Activated T-helper 9 cell treated with anti-CD3 and anti-CD28 coated beads, Interleukin-2, amount 50 U/mL, for 16 hours (primary cell): ENCODE results near the gene ARFIP1.
"Not testable (repeated sequence)": the region's sequence is repeated elsewhere in the genome, so short reads cannot be mapped to it uniquely, and the experiment has no call there.

Experiments
- DNase-seq: peaks from one replicate; pipeline ENCODE4 v3.0.0-alpha.2; 2020; ENCODE audit warnings: low read depth

Gene ARFIP1

DNA sequence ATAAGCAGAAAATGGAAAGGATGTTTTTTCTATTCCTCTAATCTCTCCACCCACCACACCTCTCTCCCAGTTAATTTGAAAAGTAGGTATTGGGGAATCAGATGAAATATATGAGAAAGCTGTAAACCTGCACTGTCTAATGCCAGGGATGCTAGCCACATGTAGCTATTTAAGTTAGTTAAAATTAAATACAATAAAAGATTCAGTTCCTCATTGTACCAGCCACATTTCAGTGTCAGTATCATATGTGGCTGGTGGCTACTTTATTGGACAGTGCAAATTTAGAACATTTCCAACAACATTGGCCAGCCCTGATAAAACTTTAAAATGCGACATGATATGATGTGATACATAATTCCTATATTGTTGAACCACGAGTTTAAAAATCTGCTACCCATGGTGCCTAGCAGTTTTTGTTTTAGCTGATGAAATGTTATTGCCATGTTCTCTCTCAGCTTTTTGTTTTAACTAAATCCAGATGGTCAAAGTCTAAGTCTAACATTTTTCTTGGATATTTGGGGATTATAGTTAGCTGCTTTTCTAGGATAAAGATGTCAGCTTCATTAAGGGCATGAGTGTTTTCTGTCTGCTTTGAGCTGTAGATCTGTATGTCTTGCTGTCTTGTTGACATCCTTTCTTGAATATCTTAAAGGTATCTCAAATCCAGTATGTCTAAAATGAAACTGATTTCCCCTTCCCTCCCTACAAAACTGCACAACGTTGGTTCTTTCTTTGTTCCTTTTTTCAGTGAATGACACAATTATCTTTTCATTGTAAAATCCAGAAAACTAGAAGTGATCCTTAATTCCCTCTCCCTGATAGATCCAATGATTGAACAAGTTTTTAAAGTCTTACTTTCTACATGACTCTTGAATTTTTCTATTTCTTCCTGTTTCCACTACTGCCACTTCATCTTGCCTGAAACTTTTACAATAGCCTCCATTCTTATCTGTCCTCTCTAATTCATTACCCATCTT, 6.2 kb downstream of the ARFIP1 start:
- DNase-seq: no peak

- no peak for DNase-seq
These were observed 6.9 kb downstream of the ARFIP1 start for GRCh38 chr4:152786627-152787026.

GRCh38 chr4:152795891-152796290, 16.1 kb downstream of the ARFIP1 start:
- DNase-seq: no peak

DNA sequence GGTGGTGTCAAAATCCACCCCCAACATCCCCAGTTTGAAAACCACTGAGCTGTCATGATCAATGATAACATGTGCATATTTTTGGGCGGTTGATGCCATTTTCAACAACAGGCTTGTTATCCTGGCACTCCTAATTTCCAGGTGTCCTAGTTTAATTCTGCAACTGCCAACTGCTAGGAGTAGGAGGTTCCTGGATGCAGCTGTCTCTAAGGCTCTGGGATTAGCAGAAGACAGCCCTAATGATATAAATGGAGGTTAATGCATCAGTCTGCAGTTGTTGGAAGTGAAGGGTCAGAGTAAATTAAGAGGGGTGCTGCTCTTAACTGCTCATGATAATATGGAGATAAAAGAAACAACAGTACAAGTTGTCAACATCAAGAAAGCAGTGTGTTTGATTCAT, 23.8 kb downstream of the ARFIP1 start:
- no peak for DNase-seq

DNA sequence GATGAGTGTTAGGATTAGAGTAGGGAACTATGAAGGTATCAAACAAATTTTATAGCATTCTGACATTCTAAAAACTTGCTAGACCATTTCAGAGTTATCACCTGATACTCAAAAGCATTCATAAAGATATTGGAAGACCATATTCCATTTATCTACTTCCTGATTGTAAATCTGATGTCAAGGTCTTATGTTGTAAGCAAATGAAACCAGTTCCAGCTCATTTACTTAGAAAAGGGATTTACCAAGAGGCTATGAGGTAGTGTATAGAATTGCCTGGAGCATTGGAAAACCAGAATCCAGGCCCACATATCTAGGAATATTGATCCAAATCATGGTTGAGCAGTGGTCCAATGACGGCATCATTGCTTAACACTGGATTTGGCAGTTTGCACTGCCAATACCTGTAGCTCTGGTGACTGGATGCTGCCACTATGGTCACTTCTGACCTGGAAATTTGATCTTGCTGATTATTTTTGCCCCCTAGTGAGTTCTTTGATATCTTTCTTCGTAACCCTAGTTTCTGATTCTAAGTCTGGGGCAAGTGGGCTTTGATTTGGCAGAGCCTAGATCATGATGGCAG, 25.4 kb downstream of the ARFIP1 start:
- no peak for DNase-seq

GRCh38 chr4:152805818-152806217, 26.1 kb downstream of the ARFIP1 start:
- no peak for DNase-seq

DNA sequence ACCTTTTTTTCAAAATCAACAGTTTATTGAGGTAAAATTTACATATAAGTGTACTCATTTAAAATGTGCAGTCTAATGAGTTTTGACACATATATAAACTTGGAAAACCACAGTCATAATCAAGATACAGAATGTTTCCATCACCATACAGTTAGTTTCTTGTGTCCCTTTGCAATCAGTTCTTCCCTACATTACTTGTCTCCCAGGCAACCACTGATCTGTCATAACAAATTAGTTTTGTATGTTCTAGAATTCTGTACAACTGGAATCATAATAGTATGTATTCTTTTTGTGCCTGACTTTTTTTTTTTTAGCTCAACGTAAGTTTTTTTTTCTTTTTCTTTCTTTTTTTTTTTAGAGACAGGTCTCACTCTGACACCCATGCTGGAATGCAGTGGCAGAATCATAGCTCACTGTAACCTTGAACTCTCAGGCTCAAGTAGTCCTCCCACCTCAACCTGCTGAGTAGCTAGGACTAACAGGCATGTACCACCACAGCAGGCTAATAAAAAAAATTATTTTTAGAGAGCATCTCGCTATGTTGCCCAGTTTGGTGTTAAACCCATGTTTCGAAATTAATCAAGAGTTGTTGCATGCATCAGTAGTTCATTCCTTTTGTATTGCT, 26.9 kb downstream of the ARFIP1 start:
- no peak for DNase-seq

GRCh38 chr4:152807294-152807829, 27.6 kb downstream of the ARFIP1 start:
- no peak for DNase-seq

- no peak for DNase-seq
These were observed 28.9 kb downstream of the ARFIP1 start for GRCh38 chr4:152808670-152809069.

DNA sequence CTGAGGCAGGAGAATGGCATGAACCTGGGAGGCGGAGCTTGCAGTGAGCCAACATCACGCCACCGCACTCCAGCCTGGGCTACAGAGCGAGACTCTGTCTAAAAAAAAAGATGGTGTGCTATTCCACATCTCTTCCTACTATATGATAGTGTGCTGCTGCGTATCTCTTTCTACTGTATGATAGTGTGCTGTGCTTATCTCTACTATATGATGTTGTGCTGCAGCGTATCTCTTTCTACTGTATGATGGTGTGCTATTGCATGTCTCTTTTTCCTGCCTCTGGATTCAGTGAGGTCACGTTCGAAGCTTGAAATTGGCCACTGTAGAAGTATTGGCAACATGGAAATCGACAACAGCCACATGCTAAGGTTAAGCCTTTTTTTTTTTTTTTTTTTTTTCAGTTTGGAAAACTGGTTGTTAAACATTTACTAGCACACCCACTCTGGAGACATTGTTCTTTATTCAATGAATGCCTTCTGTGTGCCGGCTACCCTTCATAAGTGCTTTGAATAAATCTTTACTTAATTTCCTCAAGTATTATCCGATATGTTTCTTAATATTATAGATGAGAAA, 31.0 kb downstream of the ARFIP1 start:
- DNase-seq: no peak

DNA sequence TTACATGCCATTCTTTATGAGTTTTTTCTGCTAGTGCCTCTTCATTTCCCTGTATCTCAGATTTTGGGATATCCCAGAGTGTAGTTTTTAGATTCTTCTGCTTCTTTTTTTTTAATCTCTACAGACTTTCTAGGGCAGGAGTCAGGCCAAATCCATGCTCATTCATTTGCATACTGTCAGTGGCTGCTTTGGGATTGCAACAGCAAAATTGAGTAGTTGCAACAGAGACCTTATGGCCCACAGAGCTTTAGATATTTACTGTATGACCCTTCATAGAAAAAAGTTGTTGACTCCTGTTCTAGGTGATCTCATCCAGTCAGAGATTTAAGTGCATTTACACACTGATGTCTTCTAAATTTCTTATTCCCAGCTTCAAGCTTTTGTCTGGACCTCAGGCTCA, 35.3 kb downstream of the ARFIP1 start:
- no peak for DNase-seq

GRCh38 chr4:152817331-152817730, 37.6 kb downstream of the ARFIP1 start:
- DNase-seq: no peak

DNA sequence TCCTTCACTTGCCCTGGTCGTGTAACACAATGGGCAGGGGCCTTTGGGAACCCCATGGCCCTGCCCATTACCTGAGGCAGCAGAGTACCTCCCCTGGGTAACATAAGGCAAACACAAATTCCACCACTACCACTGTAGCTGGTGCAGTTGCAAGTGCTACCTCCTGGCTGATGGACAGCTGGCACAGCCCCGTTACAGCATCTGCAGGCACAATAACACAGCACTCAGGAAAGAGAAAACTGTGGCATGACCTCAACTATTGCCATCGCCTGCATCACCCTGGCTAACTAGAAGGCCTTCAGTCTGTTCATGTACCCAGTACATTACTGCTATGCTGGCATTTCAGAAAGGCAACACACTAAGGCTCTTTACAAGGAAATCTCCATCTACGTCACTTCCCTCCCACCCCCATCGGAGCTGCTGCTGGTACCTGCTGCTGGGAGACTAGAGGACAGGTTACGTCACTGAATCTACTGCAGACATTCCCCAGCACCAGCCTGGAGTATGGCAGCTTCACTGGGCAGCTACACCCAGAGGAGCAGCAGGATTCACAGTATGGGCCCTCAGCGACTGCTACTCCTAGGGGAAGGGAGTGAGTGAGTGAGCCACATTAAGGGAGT, 39.4 kb downstream of the ARFIP1 start:
- no peak for DNase-seq

DNA sequence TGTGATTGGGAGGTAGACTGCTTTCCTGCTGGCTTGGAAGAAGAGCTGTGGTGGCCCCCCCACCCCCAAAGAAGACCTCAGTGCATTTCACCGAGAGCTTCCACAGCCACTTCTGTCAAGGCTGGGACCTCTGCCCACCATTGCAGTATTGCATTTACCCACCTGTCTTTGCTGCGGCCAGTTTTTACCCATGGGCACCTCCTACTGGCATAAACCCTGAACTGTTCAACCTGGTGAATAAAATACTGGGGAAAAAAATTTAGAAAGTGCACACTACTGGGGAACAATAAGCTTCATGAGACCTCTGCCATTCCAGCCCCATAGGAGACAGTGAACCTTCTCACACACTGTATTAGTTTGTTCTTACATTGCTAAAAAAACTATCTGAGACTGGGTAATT, 40.3 kb downstream of the ARFIP1 start:
- no peak for DNase-seq

DNA sequence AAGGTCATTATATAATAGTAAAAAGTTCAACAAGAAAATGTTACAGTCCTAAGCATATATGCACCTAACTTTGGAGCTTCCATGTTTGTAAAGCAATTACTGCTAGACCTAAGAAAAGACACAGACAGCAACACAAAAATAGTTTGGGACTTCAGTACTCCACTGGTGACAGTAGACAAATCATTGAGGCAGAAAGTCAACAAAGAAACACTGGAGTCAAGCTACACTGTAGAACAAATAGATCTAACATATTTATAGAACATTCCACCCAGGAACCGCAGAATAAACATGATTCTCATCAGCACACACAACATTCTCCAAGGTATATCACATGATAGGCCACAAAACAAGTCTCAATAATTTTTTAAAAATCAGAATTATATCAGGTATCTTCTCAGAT, 42.6 kb downstream of the ARFIP1 start:
- DNase-seq: no peak

DNA sequence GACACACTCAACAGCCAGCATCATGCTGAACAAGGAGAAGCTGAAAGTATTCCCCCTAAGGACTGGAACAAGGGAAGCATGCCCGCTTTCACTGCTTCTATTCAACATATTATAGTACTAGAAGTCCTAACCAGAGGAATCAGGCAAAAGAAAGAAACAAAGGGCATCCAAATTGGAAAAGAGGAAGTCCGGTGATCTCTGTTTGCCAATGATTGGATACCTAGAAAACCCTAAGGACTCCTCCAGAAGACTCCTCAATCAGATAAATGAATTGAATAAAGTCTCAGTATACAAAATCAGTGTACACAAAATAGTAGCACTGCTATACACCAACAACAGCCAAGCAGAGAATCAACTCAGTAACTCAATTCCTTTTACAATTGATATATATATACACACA, 44.8 kb downstream of the ARFIP1 start:
- DNase-seq: no peak

DNA sequence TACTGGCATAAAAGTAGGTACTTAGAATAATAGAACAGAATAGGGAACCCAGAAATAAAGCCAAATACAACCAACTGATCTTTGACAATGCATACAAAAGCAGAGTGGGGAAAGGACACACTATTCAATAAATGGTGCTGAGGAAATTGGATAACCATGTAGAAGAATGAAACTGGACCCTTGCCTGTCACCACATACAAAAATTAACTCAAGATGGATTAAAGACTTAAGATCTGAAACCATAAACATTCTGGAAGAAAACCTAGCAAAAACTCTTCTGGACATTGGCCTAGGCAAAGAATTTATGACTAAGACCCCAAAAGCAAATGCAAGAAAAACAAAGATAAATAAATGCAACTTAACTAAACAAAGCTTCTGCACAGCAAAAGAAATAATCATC, 45.6 kb downstream of the ARFIP1 start:
- DNase-seq: no peak

GRCh38 chr4:152828122-152828521, 48.4 kb downstream of the ARFIP1 start:
- no peak for DNase-seq

DNA sequence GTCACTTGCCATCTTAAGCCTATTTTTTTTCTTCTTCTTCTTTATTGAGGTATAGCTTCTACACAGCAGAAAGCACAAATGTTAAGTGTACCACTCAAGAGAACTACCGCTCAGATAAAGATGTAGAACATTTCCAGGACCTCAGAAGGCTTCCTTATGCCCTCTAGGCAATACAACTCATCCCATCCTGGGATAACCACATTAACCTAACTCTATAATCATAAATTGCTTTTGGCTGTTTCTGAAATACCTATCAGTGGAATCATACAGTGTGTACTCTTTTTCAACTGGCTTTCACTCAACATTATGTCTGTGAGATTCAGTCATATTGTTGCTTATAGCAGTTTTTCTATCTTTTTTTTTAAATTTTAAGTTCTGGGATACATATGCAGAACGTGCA, 51.7 kb downstream of the ARFIP1 start:
- DNase-seq: no peak

- DNase-seq: no peak
These were observed 57.2 kb downstream of the ARFIP1 start for GRCh38 chr4:152836936-152837335.

- DNase-seq: not testable (repeated sequence)
These were observed 60.0 kb downstream of the ARFIP1 start for GRCh38 chr4:152839729-152840128.

- no peak for DNase-seq
These were observed 63.8 kb downstream of the ARFIP1 start for GRCh38 chr4:152843481-152844090.
